Esophagus muscularis mucosa (tissue), 4 donors: ENCODE data around the gene UGT1A6. TPM values are rescaled to one million over a fixed set of nuclear protein-coding genes. Genes with fewer than 3 reads are reported as not detected.

Experiments
- DNase-seq: peaks from one replicate; pipeline ENCODE4 v3.0.0-alpha.2; 2017; ENCODE audit errors: extremely low spot score
- H3K27ac ChIP-seq, 4 donors: fragments of 200-600 bp; sonication (generic); replicated peaks in 1 of 4; 1 replicate in 3 of 4; 2 replicates in 1 of 4; pipeline ENCODE4 v1.5.1; 2016 to 2019; ENCODE audit warnings: mild to moderate bottlenecking in 1 of 4
- H3K27me3 ChIP-seq, 4 donors: fragments of 200-600 bp; sonication (generic); one replicate each; pipeline versions ENCODE4 v1.5.1 to v1.6.0; 2016 to 2019
- H3K36me3 ChIP-seq, 4 donors: fragments of 200-600 bp; sonication (generic); one replicate each; pipeline ENCODE4 v1.5.1; 2016 to 2019
- H3K4me1 ChIP-seq, 4 donors: fragments of 200-600 bp; sonication (generic); one replicate each; pipeline ENCODE4 v1.5.1; 2016 to 2019
- H3K4me3 ChIP-seq, 4 donors: fragments of 200-600 bp; sonication (generic); 1 replicate in 2 of 4; 2 replicates in 2 of 4; pipeline ENCODE4 v1.5.1; 2016 to 2019; ENCODE audit warnings: mild to moderate bottlenecking in 4 of 4, moderate library complexity in 1 of 4
- H3K9me3 ChIP-seq, 4 donors: fragments of 200-600 bp; sonication (generic); 1 replicate in 3 of 4; 2 replicates in 1 of 4; pipeline ENCODE4 v1.5.1; 2016 to 2019
- CTCF ChIP-seq, 3 experiments: fragments of 200-600 bp in 2 of 3; fragments of 450-650 bp in 1 of 3; sonication (generic) in 2 of 3; IDR thresholded peaks; one replicate each; pipeline ENCODE4 v1.5.1; 2017 to 2019; ENCODE audit warnings: antibody characterized with exemption in 3 of 3, mild to moderate bottlenecking in 2 of 3, moderate library complexity in 1 of 3
- EP300 ChIP-seq: sonication (generic); formaldehyde crosslinking; IDR thresholded peaks from one replicate; pipeline ENCODE4 v1.6.1; 2017; ENCODE audit warnings: antibody characterized with exemption
- POLR2A ChIP-seq: fragments of 450-650 bp; IDR thresholded peaks from one replicate; pipeline ENCODE4 v1.6.1; 2017; ENCODE audit warnings: antibody characterized with exemption, moderate library complexity, mild to moderate bottlenecking, low read depth
- POLR2AphosphoS5 ChIP-seq, 2 donors: sonication (generic); formaldehyde crosslinking; IDR thresholded peaks; one replicate each; pipeline ENCODE4 v1.6.1; 2017; ENCODE audit warnings: antibody characterized with exemption in 2 of 2
- WGBS: methylation state at CpG from one replicate; pipeline ENCODE4 v1.1.5; 2018; 5-methylcytosine and 5-hydroxymethylcytosine counted together
- intact Hi-C: fragments of 100-400 bp; cut with DNase I; formaldehyde crosslinking; loops from one replicate; pipeline ENCODE4 v1.15.1; 2023
- total RNA-seq, 4 donors: library from RNA; depleted of rRNA; stranded (reverse); fragments of >200 nt; gene quantifications; one replicate each; pipeline versions ENCODE4 v1.1.0 to v1.2.1, GENCODE V29; 2016

The UGT1A6 gene
- total RNA-seq, 4 donors from 2014 or later = not detected

GRCh38 chr2:233789554-233789953 lies 96.9 kb downstream of the UGT1A6 start:
- no peak for TF ChIP-seq CTCF (IDR thresholded peaks at IDR 0.05)
- no peak for TF ChIP-seq POLR2AphosphoS5 (IDR thresholded peaks at IDR 0.05)
- TF ChIP-seq POLR2A = no peak
- TF ChIP-seq EP300 = no peak
- H3K4me3 ChIP-seq = no peak overlapping the region
- H3K4me1 ChIP-seq = no peaks in the 10 kb centered on the region
- H3K27me3 ChIP-seq = peaks cover 0 to 7% (median 0%) of the 10 kb centered on the region in 4 donors
- 93% methylated on average over 4 of the region's 7 CpGs for WGBS
- intact Hi-C loops = no loop called here
- no peak overlapping the region for H3K27ac ChIP-seq
- no peaks in the 10 kb centered on the region for H3K9me3 ChIP-seq
- no peaks in the 10 kb centered on the region for H3K36me3 ChIP-seq
- no peak for DNase-seq

GRCh38 chr2:233791151-233791882 lies 98.6 kb downstream of the UGT1A6 start:
- peak; percentile 89 for DNase-seq
- intact Hi-C loops = no loop called here
- Histone ChIP-seq H3K27me3 (no peaks in the 10 kb centered on the region), H3K9me3 (no peaks in the 10 kb centered on the region), H3K27ac (no peak overlapping the region), H3K4me1 (no peaks in the 10 kb centered on the region), H3K4me3 (no peak overlapping the region), H3K36me3 (no peaks in the 10 kb centered on the region)
- TF ChIP-seq CTCF (IDR thresholded peaks at IDR 0.05) (no peak), POLR2AphosphoS5 (IDR thresholded peaks at IDR 0.05) (no peak), EP300 (no peak), POLR2A (no peak)
- WGBS = 89% methylated on average over 18 of the region's 18 CpGs

- DNase-seq = no peak
- Histone ChIP-seq H3K36me3 (no peaks in the 10 kb centered on the region), H3K4me3 (no peak overlapping the region), H3K9me3 (no peaks in the 10 kb centered on the region), H3K27me3 (no peaks in the 10 kb centered on the region), H3K27ac (no peak overlapping the region), H3K4me1 (no peaks in the 10 kb centered on the region)
- no peak for TF ChIP-seq CTCF (IDR thresholded peaks at IDR 0.05)
- TF ChIP-seq POLR2A = no peak
- no peak for TF ChIP-seq POLR2AphosphoS5 (IDR thresholded peaks at IDR 0.05)
- no peak for TF ChIP-seq EP300
- intact Hi-C loops = no loop called here
- whole genome bisulfite sequencing = 81% methylated on average over 9 of the region's 9 CpGs
Observed at GRCh38 chr2:233791883-233792329, 99.2 kb downstream of the UGT1A6 start.

GRCh38 chr2:233792720-233793119 lies 100.0 kb downstream of the UGT1A6 start:
- Histone ChIP-seq H3K9me3 (no peaks in the 10 kb centered on the region), H3K27ac (no peak overlapping the region), H3K4me3 (no peak overlapping the region), H3K4me1 (no peaks in the 10 kb centered on the region), H3K27me3 (no peaks in the 10 kb centered on the region), H3K36me3 (no peaks in the 10 kb centered on the region)
- DNase-seq = no peak
- 89% methylated on average over 7 of the region's 7 CpGs for WGBS
- intact Hi-C loops = no loop called here
- TF ChIP-seq CTCF (IDR thresholded peaks at IDR 0.05) (no peak), EP300 (no peak), POLR2AphosphoS5 (IDR thresholded peaks at IDR 0.05) (no peak), POLR2A (no peak)
